ENCODE data around the gene SINHCAF. TPM values are rescaled to one million over a fixed set of nuclear protein-coding genes. Genes with fewer than 3 reads are reported as not detected.

SINHCAF gene
- total RNA-seq, 3 donors from 2014 or later = 11.8 to 76.5 (median 54.7) TPM

DNA sequence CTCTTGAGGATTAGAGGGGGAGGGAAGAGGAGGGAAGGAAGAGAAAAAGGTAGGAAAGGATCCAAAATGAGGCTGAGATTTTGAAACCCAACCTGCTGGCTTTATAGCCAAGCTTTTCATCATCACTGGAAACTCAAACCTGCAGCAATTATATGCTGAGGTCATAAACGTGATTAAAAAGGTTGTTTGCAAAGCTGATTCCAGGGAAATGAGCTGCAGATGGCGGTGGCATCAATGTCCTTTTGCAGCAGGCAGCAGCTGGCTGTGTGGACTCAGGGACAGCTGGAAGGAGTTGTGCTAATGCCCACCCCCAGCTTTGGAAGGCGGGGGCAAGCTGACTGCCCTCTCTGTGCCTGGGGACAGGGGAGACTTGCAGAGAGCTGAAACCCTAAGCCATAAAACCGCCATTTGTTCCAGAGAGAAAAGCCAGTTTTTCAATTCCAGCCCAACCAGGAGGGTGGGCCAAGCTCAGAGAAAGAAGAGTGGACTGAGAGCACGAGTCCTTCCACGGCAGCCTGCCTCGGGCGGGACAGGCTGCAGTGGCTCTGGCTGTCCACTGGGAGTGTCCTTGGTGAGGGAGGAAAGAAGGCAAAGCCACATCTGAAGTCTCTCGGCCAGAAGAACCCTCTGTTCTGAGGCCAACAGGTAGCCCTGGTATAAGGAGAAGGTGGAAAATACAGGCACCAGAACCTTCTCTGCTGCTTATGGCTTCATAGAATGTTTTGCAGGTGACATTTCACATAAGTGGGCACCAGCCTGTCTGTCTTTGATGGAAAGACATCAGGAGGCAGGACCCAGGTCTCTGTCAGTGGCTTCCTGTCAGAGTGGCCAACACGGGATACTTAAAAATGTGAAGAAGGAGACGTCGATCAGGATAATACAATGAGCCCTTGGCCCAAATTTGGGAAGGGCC lies 90.7 kb downstream of the SINHCAF start:
- H3K27me3 ChIP-seq = no peaks in the 10 kb centered on the region
- H3K4me1 ChIP-seq = no peaks in the 10 kb centered on the region
- peak overlapping the region in 1 of 3 donors; percentile 1 for H3K4me3 ChIP-seq
- intact Hi-C loops (cut with DNase I; ENCODE audit: low total_unique reads) = no loop called here
- H3K36me3 ChIP-seq = no peaks in the 10 kb centered on the region
- TF ChIP-seq, protein P1, sequence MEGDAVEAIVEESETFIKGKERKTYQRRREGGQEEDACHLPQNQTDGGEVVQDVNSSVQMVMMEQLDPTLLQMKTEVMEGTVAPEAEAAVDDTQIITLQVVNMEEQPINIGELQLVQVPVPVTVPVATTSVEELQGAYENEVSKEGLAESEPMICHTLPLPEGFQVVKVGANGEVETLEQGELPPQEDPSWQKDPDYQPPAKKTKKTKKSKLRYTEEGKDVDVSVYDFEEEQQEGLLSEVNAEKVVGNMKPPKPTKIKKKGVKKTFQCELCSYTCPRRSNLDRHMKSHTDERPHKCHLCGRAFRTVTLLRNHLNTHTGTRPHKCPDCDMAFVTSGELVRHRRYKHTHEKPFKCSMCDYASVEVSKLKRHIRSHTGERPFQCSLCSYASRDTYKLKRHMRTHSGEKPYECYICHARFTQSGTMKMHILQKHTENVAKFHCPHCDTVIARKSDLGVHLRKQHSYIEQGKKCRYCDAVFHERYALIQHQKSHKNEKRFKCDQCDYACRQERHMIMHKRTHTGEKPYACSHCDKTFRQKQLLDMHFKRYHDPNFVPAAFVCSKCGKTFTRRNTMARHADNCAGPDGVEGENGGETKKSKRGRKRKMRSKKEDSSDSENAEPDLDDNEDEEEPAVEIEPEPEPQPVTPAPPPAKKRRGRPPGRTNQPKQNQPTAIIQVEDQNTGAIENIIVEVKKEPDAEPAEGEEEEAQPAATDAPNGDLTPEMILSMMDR (IDR thresholded peaks at IDR 0.05) = peak; percentile 32 to 51 (median 41)
- no peak for TF ChIP-seq POLR2A (IDR thresholded peaks at IDR 0.05)
- no peaks in the 10 kb centered on the region for H3K9me3 ChIP-seq
- H3K27ac ChIP-seq = no peak overlapping the region
- DNase-seq (ENCODE audit: low spot score in 2 of 2) = no peak

DNA sequence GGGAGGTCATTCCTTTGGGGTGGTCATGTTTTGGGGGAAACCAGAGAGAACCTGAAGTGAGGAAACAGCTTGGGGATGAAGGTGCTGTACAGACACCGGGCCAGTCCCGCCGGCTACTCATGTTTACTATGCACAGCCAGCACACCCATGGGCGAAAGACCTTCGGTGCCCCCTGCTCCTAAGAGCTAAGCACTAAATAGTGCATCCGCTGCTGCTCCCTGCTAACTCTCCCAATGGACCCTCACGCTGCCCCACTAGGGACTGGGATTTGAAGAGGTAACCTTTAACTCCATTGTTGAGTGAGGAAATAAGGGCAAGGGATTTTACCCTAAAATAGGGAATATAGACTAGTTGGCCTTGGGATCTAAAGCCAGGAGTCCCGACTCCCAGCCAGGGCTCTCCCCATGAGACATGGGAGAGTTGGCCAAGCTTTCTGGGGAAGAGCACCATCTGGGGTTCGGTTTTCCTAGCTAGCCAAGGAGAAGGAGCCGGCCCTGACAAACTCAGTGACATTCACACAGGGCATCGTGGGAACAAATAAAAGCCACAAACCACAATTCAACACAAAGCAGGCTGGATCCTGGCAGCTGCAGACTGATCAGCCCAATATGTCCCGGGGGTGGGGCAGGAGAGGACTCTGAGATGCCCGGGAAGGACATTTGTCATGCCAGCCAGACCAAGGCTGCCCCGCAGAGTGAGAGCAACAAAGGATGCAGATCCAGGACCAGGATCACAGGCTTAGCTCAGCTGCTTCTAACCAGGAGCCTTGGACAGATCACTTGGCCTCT lies 91.7 kb downstream of the SINHCAF start:
- Histone ChIP-seq H3K9me3 (no peaks in the 10 kb centered on the region), H3K27me3 (no peaks in the 10 kb centered on the region), H3K36me3 (no peaks in the 10 kb centered on the region), H3K27ac (no peak overlapping the region), H3K4me1 (no peaks in the 10 kb centered on the region), H3K4me3 (no peak overlapping the region)
- no peak for DNase-seq (ENCODE audit: low spot score in 2 of 2)
- TF ChIP-seq, protein P1 (IDR thresholded peaks at IDR 0.05) = no peak
- TF ChIP-seq POLR2A (IDR thresholded peaks at IDR 0.05) (no peak), POLR2AphosphoS5 (IDR thresholded peaks at IDR 0.05) (no peak)
- intact Hi-C loops (cut with DNase I; ENCODE audit: low total_unique reads) = no loop called here

DNA sequence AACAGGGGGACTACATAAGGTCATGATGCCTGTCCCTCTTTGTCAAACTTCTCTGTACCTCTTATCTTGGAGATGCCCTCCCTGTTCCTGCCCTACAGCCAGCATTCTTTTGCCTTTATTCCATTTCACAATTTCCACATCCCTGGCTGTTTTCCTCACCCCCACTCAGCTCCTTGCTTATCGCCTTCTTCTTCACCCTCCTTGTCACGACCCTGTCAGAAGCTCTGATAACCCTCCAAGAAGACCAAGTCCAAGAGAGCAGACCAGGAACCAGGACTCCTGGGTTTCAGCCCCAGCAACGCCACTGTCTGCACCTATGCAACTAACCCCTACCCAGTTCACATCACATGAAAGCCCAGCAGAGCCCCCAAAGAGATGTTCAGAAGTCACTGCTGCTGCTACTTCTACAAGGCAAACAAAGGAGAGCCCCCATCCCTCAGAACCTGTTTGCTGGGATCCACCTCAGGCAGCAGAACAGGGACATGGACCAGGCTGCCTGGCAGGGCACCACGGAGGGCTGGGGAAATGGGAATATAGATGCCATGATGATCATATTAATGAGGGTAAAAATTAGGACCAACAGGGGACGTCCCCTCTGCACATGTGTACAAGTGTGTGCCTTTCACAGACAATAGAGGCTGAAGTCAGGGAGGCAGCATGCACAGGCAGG lies 92.8 kb downstream of the SINHCAF start:
- no peaks in the 10 kb centered on the region for H3K4me1 ChIP-seq
- no peak overlapping the region for H3K4me3 ChIP-seq
- TF ChIP-seq, protein P1 (IDR thresholded peaks at IDR 0.05) = no peak
- TF ChIP-seq POLR2AphosphoS5 (IDR thresholded peaks at IDR 0.05) (no peak), POLR2A (IDR thresholded peaks at IDR 0.05) (no peak)
- no peaks in the 10 kb centered on the region for H3K36me3 ChIP-seq
- intact Hi-C loops (cut with DNase I; ENCODE audit: low total_unique reads) = no loop called here
- H3K27ac ChIP-seq = no peak overlapping the region
- H3K9me3 ChIP-seq = no peaks in the 10 kb centered on the region
- DNase-seq (ENCODE audit: low spot score in 2 of 2) = no peak
- H3K27me3 ChIP-seq = no peaks in the 10 kb centered on the region

DNA sequence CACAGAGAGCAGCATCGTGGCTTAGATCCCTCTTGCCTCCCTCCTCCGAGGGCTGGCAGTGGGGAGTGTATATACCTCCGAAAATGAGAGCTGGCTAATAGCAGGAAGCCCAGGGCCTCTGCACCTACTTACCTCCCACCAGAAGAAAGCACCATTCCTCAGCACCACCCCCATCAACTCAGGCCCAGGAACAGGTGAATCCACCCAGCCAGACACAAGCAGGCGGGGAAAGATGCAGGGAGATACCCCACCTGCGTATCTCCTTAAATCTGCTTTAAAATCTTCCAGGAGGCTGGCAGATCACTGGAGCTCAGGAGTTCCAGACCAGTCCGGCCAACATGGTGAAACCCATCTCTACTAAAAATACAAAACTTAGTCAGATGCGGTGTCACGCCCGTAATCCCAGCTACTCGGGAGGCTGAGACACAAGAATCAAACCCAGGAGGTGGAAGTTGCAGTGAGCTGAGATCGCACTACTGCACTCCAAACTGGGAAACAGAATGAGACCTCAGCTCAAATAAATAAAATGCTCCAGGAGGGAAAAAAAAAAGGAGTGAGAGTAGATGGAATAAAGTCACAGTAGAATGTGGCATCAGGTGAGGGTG lies 93.5 kb downstream of the SINHCAF start:
- intact Hi-C loops (cut with DNase I; ENCODE audit: low total_unique reads) = no loop called here
- DNase-seq (ENCODE audit: low spot score in 2 of 2) = no peak
- TF ChIP-seq POLR2A (IDR thresholded peaks at IDR 0.05) (no peak), POLR2AphosphoS5 (IDR thresholded peaks at IDR 0.05) (no peak)
- TF ChIP-seq, protein P1 (IDR thresholded peaks at IDR 0.05) = no peak

More for the DNA sequence above, 93.5 kb downstream of the SINHCAF start:
- Histone ChIP-seq H3K27ac (no peak overlapping the region), H3K4me1 (no peaks in the 10 kb centered on the region), H3K4me3 (no peak overlapping the region), H3K36me3 (no peaks in the 10 kb centered on the region), H3K9me3 (no peaks in the 10 kb centered on the region), H3K27me3 (no peaks in the 10 kb centered on the region)

Measured in breast epithelium (tissue), 4 donors.